Thyroid gland (tissue), 4 donors: ENCODE measurements around the gene TTC9B. TPM values are rescaled to one million over a fixed set of nuclear protein-coding genes. Genes with fewer than 3 reads are reported as not detected.
A peak's percentile ranks its signal among the peaks of the same experiment; 100 is the strongest.

ENCODE experiments used
- DNase-seq, 2 donors: peaks; one replicate each; pipeline ENCODE4 v3.0.0-alpha.2; 2019
- H3K27ac ChIP-seq, 3 donors: fragments of 200-600 bp; sonication (generic); 1 replicate in 2 of 3; 2 replicates in 1 of 3; pipeline ENCODE4 v1.5.1; 2016 to 2019; ENCODE audit warnings: mild to moderate bottlenecking in 1 of 3, moderate library complexity in 1 of 3
- H3K27me3 ChIP-seq: fragments of 200-600 bp; sonication (generic); one replicate; pipeline ENCODE4 v1.5.1; 2019
- H3K36me3 ChIP-seq, 2 donors: fragments of 200-600 bp; sonication (generic); one replicate each; pipeline ENCODE4 v1.5.1; 2016 to 2019
- H3K4me1 ChIP-seq, 2 donors: fragments of 200-600 bp; sonication (generic); one replicate each; pipeline ENCODE4 v1.5.1; 2017 to 2019
- H3K4me3 ChIP-seq, 3 donors: fragments of 200-600 bp; sonication (generic); replicated peaks in 1 of 3; 1 replicate in 2 of 3; 2 replicates in 1 of 3; pipeline ENCODE4 v1.5.1; 2016; ENCODE audit warnings: mild to moderate bottlenecking in 1 of 3
- H3K9me3 ChIP-seq: fragments of 200-600 bp; sonication (generic); one replicate; pipeline ENCODE4 v1.5.1; 2017
- POLR2A ChIP-seq, 2 donors: fragments of 450-650 bp; IDR thresholded peaks; one replicate each; pipeline ENCODE4 v1.6.1; 2017; ENCODE audit warnings: antibody characterized with exemption in 2 of 2, mild to moderate bottlenecking in 2 of 2, moderate library complexity in 1 of 2
- WGBS, 2 donors: methylation state at CpG; one replicate each; pipeline ENCODE4 v1.1.5; 2017; 5-methylcytosine and 5-hydroxymethylcytosine counted together
- intact Hi-C: fragments of 100-400 bp; cut with DNase I; formaldehyde crosslinking; loops from one replicate; pipeline ENCODE4 v1.15.1; 2023
- total RNA-seq, 4 donors: library from RNA; depleted of rRNA; stranded (reverse); fragments of >200 nt; gene quantifications; one replicate each; pipeline ENCODE4 v1.2.3, GENCODE V29; 2016
- TF ChIP-seq, protein P1 (sequence below), 6 experiments: fragments of 200-600 bp in 3 of 6; fragments of 450-650 bp in 3 of 6; sonication (generic) in 3 of 6; IDR thresholded peaks; one replicate each; pipeline ENCODE4 v1.5.1; 2016 to 2019; ENCODE audit warnings: antibody characterized with exemption in 6 of 6, mild to moderate bottlenecking in 2 of 6, inconsistent platforms in 1 of 6, moderate library complexity in 1 of 6

Gene TTC9B
- total RNA-seq, 4 donors from 2014 or later, result not detected

DNA sequence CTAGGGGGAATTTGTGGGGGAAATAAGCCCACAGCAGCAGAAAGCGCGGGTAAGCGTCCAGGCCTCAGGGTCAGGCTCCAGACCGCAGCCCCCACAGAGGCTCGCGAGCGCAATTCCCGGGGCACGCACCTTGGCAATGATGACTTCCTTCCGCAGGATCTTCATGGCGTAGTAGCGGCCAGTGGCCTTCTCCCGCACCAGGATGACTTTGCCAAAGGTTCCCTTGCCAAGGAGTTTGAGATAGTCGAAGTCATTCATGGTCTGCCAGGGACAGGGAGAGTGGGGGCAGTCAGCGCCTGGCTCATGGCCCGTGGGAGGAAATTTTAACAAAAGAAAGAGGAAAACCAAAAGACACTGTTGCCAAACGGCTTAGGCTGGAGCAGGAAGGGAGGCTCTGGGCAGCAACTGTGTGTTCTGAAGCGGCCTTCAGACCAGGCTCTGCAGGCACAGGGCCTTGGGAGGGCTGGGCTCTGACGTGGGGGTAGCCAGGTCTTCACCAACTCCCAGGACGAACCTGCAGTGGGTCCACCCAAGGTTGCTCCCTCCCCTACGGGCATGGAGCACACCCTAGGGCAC, 23.7 kb upstream of the TTC9B start:
- H3K36me3 ChIP-seq, result peaks cover 33 to 46% of the 10 kb centered on the region in 2 donors
- no peak for DNase-seq

DNA sequence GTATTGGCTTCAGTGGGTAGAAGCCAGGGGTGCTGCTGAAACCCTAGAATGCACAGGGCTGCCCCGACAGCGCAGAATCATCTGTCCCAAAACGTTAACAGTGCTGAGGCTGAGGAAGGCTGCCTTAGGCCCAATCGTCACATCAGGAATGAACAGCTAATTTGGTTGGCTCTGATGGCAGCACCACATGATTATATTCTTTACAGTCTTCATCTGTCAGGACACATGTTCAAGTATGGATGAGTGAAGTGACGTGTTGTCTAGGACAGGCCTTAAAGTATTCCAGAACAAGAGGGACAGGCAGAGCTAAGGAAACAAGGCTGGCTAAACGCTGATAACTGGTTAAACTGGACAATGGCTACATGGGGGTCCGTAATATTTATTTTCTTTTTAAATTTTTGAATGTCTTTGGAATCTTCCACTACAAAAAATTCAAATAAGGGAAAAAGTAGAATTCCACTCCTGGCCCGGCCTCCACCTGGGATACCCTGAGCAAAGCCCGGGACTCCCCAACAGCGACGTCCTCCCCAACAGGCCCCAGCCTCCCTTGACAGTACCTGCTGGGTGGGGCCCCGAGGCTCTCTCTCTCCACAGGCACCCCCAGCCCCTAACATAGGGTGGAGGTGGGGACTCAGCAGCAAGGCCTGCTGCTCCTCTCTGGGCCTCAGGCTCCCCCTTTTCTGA, 23.1 kb upstream of the TTC9B start:
- TF ChIP-seq, protein P1, sequence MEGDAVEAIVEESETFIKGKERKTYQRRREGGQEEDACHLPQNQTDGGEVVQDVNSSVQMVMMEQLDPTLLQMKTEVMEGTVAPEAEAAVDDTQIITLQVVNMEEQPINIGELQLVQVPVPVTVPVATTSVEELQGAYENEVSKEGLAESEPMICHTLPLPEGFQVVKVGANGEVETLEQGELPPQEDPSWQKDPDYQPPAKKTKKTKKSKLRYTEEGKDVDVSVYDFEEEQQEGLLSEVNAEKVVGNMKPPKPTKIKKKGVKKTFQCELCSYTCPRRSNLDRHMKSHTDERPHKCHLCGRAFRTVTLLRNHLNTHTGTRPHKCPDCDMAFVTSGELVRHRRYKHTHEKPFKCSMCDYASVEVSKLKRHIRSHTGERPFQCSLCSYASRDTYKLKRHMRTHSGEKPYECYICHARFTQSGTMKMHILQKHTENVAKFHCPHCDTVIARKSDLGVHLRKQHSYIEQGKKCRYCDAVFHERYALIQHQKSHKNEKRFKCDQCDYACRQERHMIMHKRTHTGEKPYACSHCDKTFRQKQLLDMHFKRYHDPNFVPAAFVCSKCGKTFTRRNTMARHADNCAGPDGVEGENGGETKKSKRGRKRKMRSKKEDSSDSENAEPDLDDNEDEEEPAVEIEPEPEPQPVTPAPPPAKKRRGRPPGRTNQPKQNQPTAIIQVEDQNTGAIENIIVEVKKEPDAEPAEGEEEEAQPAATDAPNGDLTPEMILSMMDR (IDR thresholded peaks at IDR 0.05), result no peak
- no peak for TF ChIP-seq POLR2A (IDR thresholded peaks at IDR 0.05)
- Histone ChIP-seq H3K4me3 (no peak overlapping the region), H3K36me3 (peaks cover 39 to 53% of the 10 kb centered on the region in 2 donors)

More for the DNA sequence above, 23.7 kb upstream of the TTC9B start:
- H3K4me1 ChIP-seq, result peaks cover 30 to 45% of the 10 kb centered on the region in 2 donors
- no peaks in the 10 kb centered on the region for H3K27me3 ChIP-seq
- TF ChIP-seq, protein P1 (IDR thresholded peaks at IDR 0.05), result no peak
- no peak for TF ChIP-seq POLR2A (IDR thresholded peaks at IDR 0.05)
- peak overlapping the region in 2 of 3 donors; percentile 38 to 42 for H3K27ac ChIP-seq
- WGBS, 2 donors, result 55 to 80% methylated on average over 16 to 21 of the region's 21 CpGs
- intact Hi-C loops, result no loop called here
- H3K9me3 ChIP-seq, result no peaks in the 10 kb centered on the region
- no peak overlapping the region for H3K4me3 ChIP-seq

DNA sequence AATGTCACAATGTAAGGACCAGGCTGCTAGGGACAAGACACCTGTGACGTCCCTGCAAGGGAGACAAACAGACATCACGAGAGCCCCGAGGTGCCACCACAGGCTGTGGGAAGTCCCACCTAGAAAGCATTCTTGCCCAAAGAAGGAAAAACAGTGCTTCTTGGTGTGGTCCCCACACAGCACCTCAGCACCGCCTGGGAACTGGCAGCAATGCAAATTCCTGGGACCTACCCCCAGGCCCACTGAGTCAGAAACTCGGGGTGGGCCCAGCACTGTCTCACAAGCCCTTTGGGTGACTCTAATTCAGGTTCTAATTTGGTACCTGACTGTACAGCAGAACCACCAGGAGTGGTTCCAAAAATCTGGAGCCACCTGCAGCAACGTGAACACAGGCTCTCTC, 22.1 kb upstream of the TTC9B start:
- intact Hi-C loops, result no loop called here
- Histone ChIP-seq H3K36me3 (peaks cover 48 to 62% of the 10 kb centered on the region in 2 donors), H3K9me3 (no peaks in the 10 kb centered on the region), H3K27me3 (no peaks in the 10 kb centered on the region), H3K4me3 (no peak overlapping the region), H3K27ac (no peak overlapping the region), H3K4me1 (peaks cover 15 to 29% of the 10 kb centered on the region in 2 donors)
- TF ChIP-seq, protein P1 (IDR thresholded peaks at IDR 0.05), result no peak
- no peak for TF ChIP-seq POLR2A (IDR thresholded peaks at IDR 0.05)
- 86 to 98% methylated on average over 4 to 6 of the region's 6 CpGs for WGBS, 2 donors
- no peak for DNase-seq

More for the DNA sequence above, 23.1 kb upstream of the TTC9B start:
- H3K27me3 ChIP-seq, result no peaks in the 10 kb centered on the region
- H3K27ac ChIP-seq, result peak overlapping the region in 2 of 3 donors; percentile 38 to 42
- WGBS, 2 donors, result 86 to 91% methylated on average over 12 of the region's 12 CpGs
- DNase-seq, result no peak
- peaks cover 24 to 39% of the 10 kb centered on the region in 2 donors for H3K4me1 ChIP-seq
- H3K9me3 ChIP-seq, result no peaks in the 10 kb centered on the region
- intact Hi-C loops, result no loop called here

DNA sequence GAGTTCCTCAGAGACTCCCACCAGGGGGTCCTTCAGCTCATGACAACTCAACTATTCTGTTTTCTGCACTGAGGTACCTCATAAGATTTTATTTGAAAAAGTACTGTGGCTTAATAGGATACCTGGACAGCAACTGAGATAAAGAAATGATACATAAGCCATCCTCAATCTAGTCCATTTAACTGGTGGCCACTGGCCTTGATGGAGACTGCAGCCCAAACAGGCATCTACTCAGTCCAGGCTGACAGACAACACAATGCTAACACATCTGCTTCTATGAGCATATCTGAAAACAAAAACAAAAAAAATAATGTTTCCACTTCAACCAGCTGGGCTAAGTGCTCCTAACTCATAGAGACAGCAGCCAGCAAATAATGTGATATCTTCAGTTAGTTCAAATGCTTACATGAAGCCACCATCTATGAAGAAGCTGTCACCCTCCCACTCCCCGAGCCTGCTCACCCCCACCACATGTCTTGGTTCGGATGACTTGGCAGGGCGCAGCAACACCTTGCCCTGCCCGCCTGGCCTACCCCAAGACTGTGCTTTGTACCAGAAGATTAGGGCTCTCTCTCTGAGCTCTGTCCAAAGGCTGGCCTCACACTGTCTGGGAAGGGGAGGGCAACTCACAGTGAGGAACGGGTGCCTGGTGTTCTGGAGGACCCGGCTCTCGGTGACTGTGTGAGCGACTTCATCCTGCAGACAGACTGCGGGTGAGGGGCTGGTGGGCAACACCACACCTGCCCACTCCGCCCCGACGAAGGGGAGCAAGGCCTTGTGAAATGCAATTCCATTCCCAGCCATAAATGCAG, 21.4 kb upstream of the TTC9B start:
- intact Hi-C loops, result loop anchor here (5.0 kb wide), 1 partner anchor 43 kb away; no protein-coding TSS in a partner anchor
- H3K9me3 ChIP-seq, result no peaks in the 10 kb centered on the region
- peaks cover 55 to 68% of the 10 kb centered on the region in 2 donors for H3K36me3 ChIP-seq
- TF ChIP-seq, protein P1 (IDR thresholded peaks at IDR 0.05), result no peak
- no peak for TF ChIP-seq POLR2A (IDR thresholded peaks at IDR 0.05)
- no peak for DNase-seq
- WGBS, 2 donors, result 91 to 96% methylated on average over 7 to 12 of the region's 12 CpGs
- H3K4me1 ChIP-seq, result peaks cover 11 to 22% of the 10 kb centered on the region in 2 donors
- H3K27me3 ChIP-seq, result no peaks in the 10 kb centered on the region
- peak overlapping the region in 1 of 3 donors; percentile 11 for H3K27ac ChIP-seq
- H3K4me3 ChIP-seq, result no peak overlapping the region
